Karpas-422 (cell line): Measurements from ENCODE around the gene ERBB3. TPM values are rescaled to one million over a fixed set of nuclear protein-coding genes. Genes with fewer than 3 reads are reported as not detected.
A peak's percentile ranks its signal among the peaks of the same experiment; 100 is the strongest.

Source experiments
- DNase-seq: peaks from one replicate; pipeline ENCODE4 v3.0.0-alpha.2; 2015
- H2AFZ ChIP-seq: fragments of 200-600 bp; sonication (generic); 2 replicates; pipeline ENCODE4 v1.6.1; 2014; ENCODE audit warnings: antibody characterized with exemption, low read length, mixed read lengths
- H3K27ac ChIP-seq: fragments of 200-600 bp; sonication (generic); 2 replicates; pipeline ENCODE4 v1.5.1; 2014; ENCODE audit warnings: mild to moderate bottlenecking, low read length, moderate library complexity
- H3K27me3 ChIP-seq: fragments of 200-600 bp; sonication (generic); 2 replicates; pipeline ENCODE4 v1.6.1; 2014; ENCODE audit warnings: low read length, mixed read lengths
- H3K36me3 ChIP-seq: fragments of 200-600 bp; sonication (generic); 2 replicates; pipeline ENCODE4 v1.6.1; 2014; ENCODE audit warnings: low read length, mixed read lengths; ENCODE audit not compliant: insufficient read depth
- H3K4me1 ChIP-seq: fragments of 200-600 bp; sonication (generic); 2 replicates; pipeline ENCODE4 v1.6.1; 2014; ENCODE audit warnings: mild to moderate bottlenecking, low read length, mixed read lengths
- H3K4me2 ChIP-seq: fragments of 200-600 bp; sonication (generic); 2 replicates; pipeline ENCODE4 v1.6.1; 2014; ENCODE audit warnings: low read length, low read depth, mild to moderate bottlenecking; ENCODE audit not compliant: poor library complexity, severe bottlenecking
- H3K4me3 ChIP-seq: fragments of 200-600 bp; sonication (generic); 2 replicates; pipeline ENCODE4 v1.5.1; 2014; ENCODE audit warnings: mild to moderate bottlenecking, antibody characterized with exemption, low read length, mixed read lengths
- H3K79me2 ChIP-seq: fragments of 200-600 bp; sonication (generic); 2 replicates; pipeline ENCODE4 v1.6.1; 2014; ENCODE audit warnings: mild to moderate bottlenecking, low read length, mixed read lengths
- H3K9ac ChIP-seq: fragments of 200-600 bp; sonication (generic); 2 replicates; pipeline ENCODE4 v1.6.0; 2014; ENCODE audit warnings: low read length
- H3K9me2 ChIP-seq: fragments of 200-600 bp; sonication (generic), shearing (Covaris generic); replicated peaks from 2 replicates; pipeline ENCODE4 v1.6.0; 2014; ENCODE audit warnings: mild to moderate bottlenecking, low read length, moderate library complexity; ENCODE audit not compliant: insufficient read depth
- H3K9me3 ChIP-seq: fragments of 300-700, 200-600 bp; sonication (generic); 2 replicates; pipeline ENCODE4 v1.6.1; 2014; ENCODE audit warnings: low read length, mixed read lengths
- H4K20me1 ChIP-seq: fragments of 200-600 bp; sonication (generic); 2 replicates; pipeline ENCODE4 v1.6.1; 2014; ENCODE audit warnings: mild to moderate bottlenecking, antibody characterized with exemption, low read length, low read depth; ENCODE audit not compliant: insufficient read depth
- total RNA-seq: library from RNA; depleted of rRNA; stranded (reverse); fragments of >200 nt; shearing (Covaris generic); gene quantifications from 2 replicates; pipeline ENCODE4 v1.2.3, GENCODE V29; 2014; ENCODE audit warnings: low replicate concordance; rRNA removed

ERBB3 gene
- total RNA-seq, 1 experiment from 2014 or later = not detected

- Histone ChIP-seq H3K4me1 (peaks cover 35% of the 10 kb centered on the region), H3K79me2 (peaks cover 13% of the 10 kb centered on the region; the same call in 1 of the 2 replicates), H3K36me3 (no peaks in the 10 kb centered on the region), H3K4me2 (peak within 1 kb of the TSS; percentile 89), H2AFZ (peak within 1 kb of the TSS; percentile 39), H3K27ac (peak within 1 kb of the TSS; percentile 91), H3K27me3 (no peaks in the 10 kb centered on the region), H3K4me3 (peak within 1 kb of the TSS; percentile 83), H4K20me1 (no peaks in the 10 kb centered on the region), H3K9me2 (no peaks in the 10 kb centered on the region), H3K9me3 (no peaks in the 10 kb centered on the region), H3K9ac (peak within 1 kb of the TSS; percentile 89)
- peak; percentile 98 for DNase-seq
Measured at GRCh38 chr12:56152132-56152755, 72.3 kb downstream of the ERBB3 start, which contains the start of gene MYL6B. TSS of gene MYL6B (plus strand) at chr12:56152587. CDS start at chr12:56153919, 1,332 bp downstream.

Other genes starting within 250 kb of the ERBB3 start
- 0.11 TPM in 1 of 2 replicates, not detected in the other for gene MMP19, start 237.2 kb upstream of the ERBB3 start, total RNA-seq
- 58.9 and 63.8 TPM in 2 replicates for gene PYM1, start 152.3 kb upstream of the ERBB3 start, total RNA-seq
- 70.4 and 88.5 TPM in 2 replicates for gene DGKA, start 149.0 kb upstream of the ERBB3 start, total RNA-seq
- gene PMEL, start 114.1 kb upstream of the ERBB3 start, total RNA-seq = 8.8 and 9.7 TPM in 2 replicates
- 35.3 and 49.9 TPM in 2 replicates for gene CDK2, start 113.3 kb upstream of the ERBB3 start, total RNA-seq
- gene RAB5B, start 106.1 kb upstream of the ERBB3 start, total RNA-seq = 43.8 and 62.4 TPM in 2 replicates
- 3.1 and 11.0 TPM in 2 replicates for gene SUOX, start 82.9 kb upstream of the ERBB3 start, total RNA-seq
- 1.0 and 7.4 TPM in 2 replicates for gene IKZF4, start 59.1 kb upstream of the ERBB3 start, total RNA-seq
- gene RPS26, start 38.2 kb upstream of the ERBB3 start, total RNA-seq = 417 and 1,471 TPM in 2 replicates
- gene PA2G4, start 24.4 kb downstream of the ERBB3 start, total RNA-seq = 111 and 267 TPM in 2 replicates
- gene RPL41, start 36.5 kb downstream of the ERBB3 start, total RNA-seq = 7,506 and 9,874 TPM in 2 replicates
- 11.9 and 13.4 TPM in 2 replicates for gene ZC3H10, start 38.1 kb downstream of the ERBB3 start, total RNA-seq
- 75.3 and 75.7 TPM in 2 replicates for gene ESYT1, start 48.1 kb downstream of the ERBB3 start, total RNA-seq
- gene MYL6B, start 72.4 kb downstream of the ERBB3 start, total RNA-seq = 33.1 and 94.4 TPM in 2 replicates
- gene MYL6, start 78.2 kb downstream of the ERBB3 start, total RNA-seq = 640 and 780 TPM in 2 replicates
- gene SMARCC2, start 109.3 kb downstream of the ERBB3 start, total RNA-seq = 26.2 and 42.2 TPM in 2 replicates
- 52.0 and 63.6 TPM in 2 replicates for gene RNF41, start 141.8 kb downstream of the ERBB3 start, total RNA-seq
- gene NABP2, start 144.2 kb downstream of the ERBB3 start, total RNA-seq = 45.6 and 54.2 TPM in 2 replicates
- 0.61 TPM in 1 of 2 replicates, not detected in the other for gene SLC39A5, start 149.9 kb downstream of the ERBB3 start, total RNA-seq
- gene ANKRD52, start 178.2 kb downstream of the ERBB3 start, total RNA-seq = 14.3 and 18.2 TPM in 2 replicates
- 32.7 and 38.9 TPM in 2 replicates for gene COQ10A, start 186.8 kb downstream of the ERBB3 start, total RNA-seq
- gene CS, start 220.2 kb downstream of the ERBB3 start, total RNA-seq = 80.4 and 158 TPM in 2 replicates
- 85.1 and 107 TPM in 2 replicates for gene CNPY2, start 235.8 kb downstream of the ERBB3 start, total RNA-seq